NOMO-1 (cell line): ENCODE measurements around the gene CREG1.
"Not testable (repeated sequence)": the region's sequence is repeated elsewhere in the genome, so short reads cannot be mapped to it uniquely, and the experiment has no call there.

ENCODE experiments used
- DNase-seq, 2 experiments: peaks; one replicate each; lab custom pipeline; 2025; ENCODE audit not compliant: unreplicated experiment in 2 of 2; lab: John Stamatoyannopoulos, UW

The CREG1 gene

GRCh38 chr1:167564612-167565270, 11.2 kb upstream of the CREG1 start:
- DNase-seq: peak; percentile 38 to 61

- peak; percentile 92 to 93 for DNase-seq
Measured at GRCh38 chr1:167563579-167564246, 10.2 kb upstream of the CREG1 start.

GRCh38 chr1:167562702-167563101, 9.1 kb upstream of the CREG1 start:
- peak in 1 of 2 experiments; percentile 38 for DNase-seq

- DNase-seq: peak in 1 of 2 experiments; percentile 48
Measured at GRCh38 chr1:167561753-167562152, 8.2 kb upstream of the CREG1 start.

GRCh38 chr1:167555971-167556714, 2.6 kb upstream of the CREG1 start:
- DNase-seq: peak in 1 of 2 experiments; percentile 73

GRCh38 chr1:167555072-167555471, 1.5 kb upstream of the CREG1 start:
- DNase-seq: not testable (repeated sequence)

GRCh38 chr1:167554028-167554779, 642 bp upstream of the CREG1 start:
- peak; percentile 73 to 76 for DNase-seq

- peak; percentile 61 to 65 for DNase-seq
Measured at GRCh38 chr1:167551362-167551761, 2.2 kb downstream of the CREG1 start.

- peak; percentile 68 to 93 for DNase-seq
Measured at GRCh38 chr1:167548059-167548932, 5.3 kb downstream of the CREG1 start.

GRCh38 chr1:167546935-167547334, 6.6 kb downstream of the CREG1 start:
- no peak for DNase-seq

- DNase-seq: no peak
Measured at GRCh38 chr1:167545349-167545748, 8.2 kb downstream of the CREG1 start.

GRCh38 chr1:167544447-167545093, 9.0 kb downstream of the CREG1 start:
- no peak for DNase-seq

- no peak for DNase-seq
Measured at GRCh38 chr1:167543199-167543990, 10.2 kb downstream of the CREG1 start.

GRCh38 chr1:167542109-167543032, 11.2 kb downstream of the CREG1 start:
- peak; percentile 61 to 75 for DNase-seq

GRCh38 chr1:167541610-167542009, 12.0 kb downstream of the CREG1 start:
- DNase-seq: no peak

- no peak for DNase-seq
Measured at GRCh38 chr1:167541003-167541402, 12.6 kb downstream of the CREG1 start.

- DNase-seq: no peak
Measured at GRCh38 chr1:167538657-167539056, 14.9 kb downstream of the CREG1 start.
